Measurements from ENCODE around the gene SNX24.
A peak's percentile ranks its signal among the peaks of the same experiment; 100 is the strongest.
"Not testable (repeated sequence)": the region's sequence is repeated elsewhere in the genome, so short reads cannot be mapped to it uniquely, and the experiment has no call there.

Gene SNX24

GRCh38 chr5:122845229-122846050 lies at the start of gene SNX24:
Gene SNX24 (plus strand): TSS chr5:122845613. CDS start chr5:122845634, 21 bp downstream.
- peak; percentile 77 for DNase-seq

- no peak for DNase-seq
These were observed 39.9 kb upstream of the SNX24 start for GRCh38 chr5:122805481-122805880.

GRCh38 chr5:122810405-122810804 lies 35.0 kb upstream of the SNX24 start:
- DNase-seq = no peak

GRCh38 chr5:122815218-122815767 lies 30.1 kb upstream of the SNX24 start:
- no peak for DNase-seq

GRCh38 chr5:122816756-122817155 lies 28.7 kb upstream of the SNX24 start:
- DNase-seq = no peak

GRCh38 chr5:122831984-122832383 lies 13.4 kb upstream of the SNX24 start:
- no peak for DNase-seq

GRCh38 chr5:122835681-122836080 lies 9.7 kb upstream of the SNX24 start:
- no peak for DNase-seq

GRCh38 chr5:122836947-122837346 lies 8.5 kb upstream of the SNX24 start:
- no peak for DNase-seq

GRCh38 chr5:122839731-122840130 lies 5.7 kb upstream of the SNX24 start:
- DNase-seq = no peak

GRCh38 chr5:122842016-122842580 lies 3.3 kb upstream of the SNX24 start:
- DNase-seq = no peak

GRCh38 chr5:122844136-122844909 lies 1.1 kb upstream of the SNX24 start:
- DNase-seq = no peak

- DNase-seq = no peak
These were observed 544 bp upstream of the SNX24 start for GRCh38 chr5:122844910-122845228.

- DNase-seq = no peak
These were observed 688 bp downstream of the SNX24 start for GRCh38 chr5:122846051-122846550.

- DNase-seq = no peak
These were observed 2.3 kb downstream of the SNX24 start for GRCh38 chr5:122847687-122848081.

- DNase-seq = no peak
These were observed 4.4 kb downstream of the SNX24 start for GRCh38 chr5:122849771-122850170.

- not testable (repeated sequence) for DNase-seq
These were observed 12.1 kb downstream of the SNX24 start for GRCh38 chr5:122857538-122857937.

GRCh38 chr5:122858451-122858850 lies 13.0 kb downstream of the SNX24 start:
- no peak for DNase-seq

- no peak for DNase-seq
These were observed 17.8 kb downstream of the SNX24 start for GRCh38 chr5:122863240-122863639.

- DNase-seq = no peak
These were observed 18.3 kb downstream of the SNX24 start for GRCh38 chr5:122863721-122864120.

- peak; percentile 21 for DNase-seq
These were observed 19.0 kb downstream of the SNX24 start for GRCh38 chr5:122864400-122864799.

GRCh38 chr5:122864842-122865241 lies 19.4 kb downstream of the SNX24 start:
- no peak for DNase-seq

GRCh38 chr5:122870219-122870856 lies 24.9 kb downstream of the SNX24 start:
- DNase-seq = no peak

GRCh38 chr5:122871661-122872060 lies 26.2 kb downstream of the SNX24 start:
- DNase-seq = no peak

Measured in activated CD4-positive, alpha-beta T cell treated with anti-CD3 and anti-CD28 coated beads for 48 hours (primary cell).